GM10266 (cell line): Measurements from ENCODE around the gene PPP6R2.
"Not testable (repeated sequence)": the region's sequence is repeated elsewhere in the genome, so short reads cannot be mapped to it uniquely, and the experiment has no call there.

Experiments
- DNase-seq: peaks from one replicate; pipeline ENCODE4 v3.0.0; 2012; ENCODE audit errors: extremely low spot score
- TF ChIP-seq, protein P1 (sequence below): IDR thresholded peaks from 2 replicates; pipeline ENCODE4 v1.5.1; 2012; ENCODE audit warnings: mild to moderate bottlenecking, low read depth; ENCODE audit not compliant: control insufficient read depth, insufficient read depth; ENCODE audit errors: missing control alignments

Gene PPP6R2

DNA sequence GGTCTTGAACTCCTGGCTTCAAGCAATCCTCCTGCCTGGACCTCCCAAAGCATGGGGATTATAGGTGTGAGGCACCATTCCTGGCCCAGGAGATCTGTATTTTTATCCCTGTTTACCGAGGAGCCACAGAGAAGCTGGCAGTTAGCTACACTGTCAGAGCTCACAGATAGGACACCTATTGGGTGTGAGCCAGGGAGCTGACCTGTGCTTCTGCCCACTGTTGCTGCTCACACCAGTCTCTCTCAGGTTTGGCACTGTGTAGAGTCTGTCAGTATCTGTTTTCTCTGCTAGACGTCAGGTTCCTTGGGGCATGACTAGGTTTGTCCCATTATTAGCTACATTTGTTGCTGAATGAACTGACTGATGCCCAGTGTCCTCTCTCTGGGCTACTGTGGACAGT is 17.5 kb downstream of the PPP6R2 start:
- no peak for DNase-seq
- TF ChIP-seq, protein P1, sequence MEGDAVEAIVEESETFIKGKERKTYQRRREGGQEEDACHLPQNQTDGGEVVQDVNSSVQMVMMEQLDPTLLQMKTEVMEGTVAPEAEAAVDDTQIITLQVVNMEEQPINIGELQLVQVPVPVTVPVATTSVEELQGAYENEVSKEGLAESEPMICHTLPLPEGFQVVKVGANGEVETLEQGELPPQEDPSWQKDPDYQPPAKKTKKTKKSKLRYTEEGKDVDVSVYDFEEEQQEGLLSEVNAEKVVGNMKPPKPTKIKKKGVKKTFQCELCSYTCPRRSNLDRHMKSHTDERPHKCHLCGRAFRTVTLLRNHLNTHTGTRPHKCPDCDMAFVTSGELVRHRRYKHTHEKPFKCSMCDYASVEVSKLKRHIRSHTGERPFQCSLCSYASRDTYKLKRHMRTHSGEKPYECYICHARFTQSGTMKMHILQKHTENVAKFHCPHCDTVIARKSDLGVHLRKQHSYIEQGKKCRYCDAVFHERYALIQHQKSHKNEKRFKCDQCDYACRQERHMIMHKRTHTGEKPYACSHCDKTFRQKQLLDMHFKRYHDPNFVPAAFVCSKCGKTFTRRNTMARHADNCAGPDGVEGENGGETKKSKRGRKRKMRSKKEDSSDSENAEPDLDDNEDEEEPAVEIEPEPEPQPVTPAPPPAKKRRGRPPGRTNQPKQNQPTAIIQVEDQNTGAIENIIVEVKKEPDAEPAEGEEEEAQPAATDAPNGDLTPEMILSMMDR, result no peak

DNA sequence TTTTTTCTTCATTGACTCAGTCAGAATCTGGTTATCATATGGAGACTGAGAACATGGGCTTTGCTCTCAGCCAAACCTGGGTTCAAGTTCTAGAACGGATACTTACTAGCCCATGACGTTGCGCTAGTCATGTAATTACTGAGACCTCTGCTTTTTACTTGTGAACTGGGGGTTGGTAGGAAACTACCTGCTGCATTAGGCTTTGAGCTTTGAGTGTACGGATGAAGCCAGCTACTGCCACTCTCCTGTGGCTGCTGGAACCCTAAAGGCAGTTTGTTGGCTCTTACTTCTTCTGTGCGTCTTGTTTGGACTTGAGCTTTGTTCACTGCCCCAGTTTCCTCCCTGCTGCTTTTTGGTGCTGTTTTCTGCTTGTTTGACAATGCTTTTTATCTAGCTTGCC is 18.1 kb downstream of the PPP6R2 start:
- TF ChIP-seq, protein P1, result no peak
- no peak for DNase-seq

DNA sequence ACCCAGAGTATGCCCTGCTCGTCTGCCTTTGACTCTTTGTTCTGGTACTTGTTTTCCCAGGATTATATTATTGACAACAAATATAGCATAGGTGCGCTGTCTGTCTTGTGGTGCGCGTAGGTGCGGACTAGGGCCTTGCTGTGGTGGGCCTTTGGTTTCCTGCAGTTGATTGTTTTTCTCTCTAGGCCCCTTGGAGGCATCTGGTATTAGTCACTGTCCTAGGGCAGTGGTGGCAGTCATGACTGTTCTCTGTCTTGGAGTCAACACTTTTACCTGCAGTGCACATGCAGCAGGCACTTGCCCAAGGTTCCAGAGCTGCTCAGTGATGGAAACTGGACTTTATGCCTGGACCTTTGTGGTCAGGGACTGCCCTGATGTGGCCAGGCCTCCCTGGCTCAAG is 18.6 kb downstream of the PPP6R2 start:
- no peak for DNase-seq
- TF ChIP-seq, protein P1, result no peak

DNA sequence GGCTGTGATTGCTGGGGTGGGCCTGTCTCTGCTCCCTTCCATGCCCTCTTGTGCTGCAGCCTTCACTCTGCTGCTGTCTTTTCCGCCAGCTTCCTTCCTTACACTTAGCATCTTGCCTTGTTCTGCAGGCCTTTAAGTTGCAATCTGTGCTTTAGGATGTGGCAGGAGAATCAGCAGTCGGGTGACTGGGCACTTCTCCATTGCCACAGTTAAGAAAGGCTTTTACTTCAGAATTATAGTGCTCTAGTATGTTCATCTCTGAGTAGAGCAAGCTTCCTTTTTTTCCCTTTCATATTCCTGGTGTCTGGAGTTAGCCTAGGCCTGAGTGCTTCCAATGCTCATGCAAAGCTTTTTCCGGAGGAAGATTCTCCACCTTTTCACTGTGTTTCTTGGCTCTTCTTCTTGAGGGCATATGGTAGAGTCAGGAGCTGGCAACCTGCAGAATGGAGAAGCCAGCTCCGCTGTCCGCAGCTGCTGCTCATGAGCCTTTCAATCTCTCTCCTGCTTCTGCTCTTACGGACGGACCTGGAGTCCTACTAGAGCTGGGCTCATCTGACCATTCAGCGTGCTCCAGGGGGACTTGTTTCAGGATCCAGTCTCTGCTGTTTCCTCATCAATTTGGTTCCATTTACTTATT is 20.2 kb downstream of the PPP6R2 start:
- no peak for DNase-seq
- TF ChIP-seq, protein P1, result no peak

DNA sequence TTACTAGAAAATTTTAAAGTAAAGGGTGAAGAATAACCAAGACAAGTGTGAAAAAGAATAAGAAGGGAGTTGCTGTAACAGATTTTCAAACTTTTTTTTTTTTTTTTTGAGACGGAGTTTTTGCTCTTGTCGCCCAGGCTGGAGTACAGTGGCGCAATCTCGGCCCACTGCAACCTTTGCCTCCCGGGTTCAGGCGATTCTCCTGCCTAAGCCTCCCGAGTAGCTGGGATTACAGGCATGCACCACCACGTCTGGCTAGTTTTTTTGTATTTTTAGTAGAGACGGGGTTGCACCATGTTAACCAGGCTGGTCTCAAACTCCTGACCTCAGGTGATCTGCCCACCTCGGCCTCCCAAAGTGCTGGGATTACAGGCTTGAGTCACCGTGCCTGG is 20.7 kb downstream of the PPP6R2 start:
- not testable (repeated sequence) for DNase-seq

DNA sequence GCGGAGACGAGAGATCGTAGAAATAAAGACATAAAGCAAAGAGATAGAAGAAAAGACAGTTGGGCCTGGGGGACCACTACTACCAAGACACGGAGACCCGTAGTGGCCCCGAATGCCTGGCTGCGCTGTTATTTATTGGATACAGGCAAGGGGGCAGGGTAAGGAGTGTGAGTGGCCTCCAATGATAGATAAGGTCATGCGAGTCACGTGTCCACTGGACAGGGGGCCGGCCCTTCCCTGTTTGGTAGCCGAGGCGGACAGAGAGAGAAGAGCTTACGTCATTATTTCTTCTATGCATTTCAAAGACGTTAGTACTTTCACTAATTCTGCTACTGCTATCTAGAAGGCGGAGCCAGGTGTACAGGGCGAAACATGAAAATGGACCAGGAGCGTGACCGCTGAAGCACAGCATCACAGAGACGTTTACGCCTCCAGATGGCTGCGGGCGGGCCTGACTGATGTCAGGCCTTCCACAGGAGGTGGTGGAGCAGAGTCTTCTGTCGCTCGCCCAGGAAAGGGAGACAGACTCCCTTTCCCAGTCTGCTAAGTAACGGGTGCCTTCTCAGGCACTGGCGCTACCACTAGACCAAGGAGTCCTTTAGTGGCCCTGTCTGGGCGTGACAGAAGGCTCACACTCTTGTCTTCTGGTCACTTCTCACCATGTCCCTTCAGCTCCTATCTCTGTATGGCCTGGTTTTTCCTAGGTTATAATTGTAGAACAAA is 24.8 kb downstream of the PPP6R2 start:
- DNase-seq, result no peak
- TF ChIP-seq, protein P1, result no peak

DNA sequence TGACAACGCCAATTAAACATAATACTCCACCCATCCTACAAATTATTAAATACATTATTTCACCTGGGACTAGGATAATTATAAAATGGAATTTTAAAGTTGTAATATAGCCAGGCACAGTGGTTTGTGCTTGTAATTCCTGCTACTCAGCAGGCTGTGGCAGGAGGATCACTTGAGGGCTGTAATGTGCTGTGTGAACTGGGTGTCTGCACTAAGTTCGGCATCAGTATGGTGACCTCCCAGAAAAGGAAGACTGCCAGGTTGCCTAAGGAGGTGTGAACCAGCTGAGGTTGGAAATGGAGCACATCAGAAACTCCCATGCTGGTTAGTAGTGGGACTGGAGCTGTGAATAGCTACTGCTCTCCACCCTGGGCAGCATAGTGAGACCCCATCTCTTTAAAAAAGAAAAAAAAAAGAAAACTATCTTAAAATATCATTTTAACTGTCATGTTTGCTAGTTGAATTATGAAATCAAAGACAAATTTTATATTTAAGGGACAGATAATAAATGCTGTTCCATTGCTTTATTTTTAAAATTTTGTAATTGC is 28.0 kb downstream of the PPP6R2 start:
- TF ChIP-seq, protein P1, result no peak
- no peak for DNase-seq
